IPS-15b (cell line): ENCODE results near the gene FOXB2.
"Not testable (repeated sequence)": the region's sequence is repeated elsewhere in the genome, so short reads cannot be mapped to it uniquely, and the experiment has no call there.

Experiments
- H3K27me3 ChIP-seq: one replicate; pipeline ENCODE4 v1.6.1; 2013; ENCODE audit warnings: low read length; ENCODE audit not compliant: control insufficient read depth, insufficient read depth
- H3K36me3 ChIP-seq: one replicate; pipeline ENCODE4 v1.6.1; 2013; ENCODE audit warnings: low read length; ENCODE audit not compliant: control insufficient read depth, insufficient read depth
- H3K4me1 ChIP-seq: one replicate; pipeline ENCODE4 v1.6.1; 2013; ENCODE audit warnings: mild to moderate bottlenecking, low read length; ENCODE audit not compliant: control insufficient read depth, insufficient read depth
- H3K4me3 ChIP-seq: one replicate; pipeline ENCODE4 v1.5.1; 2013; ENCODE audit warnings: low read depth, low read length
- H3K9ac ChIP-seq: one replicate; pipeline ENCODE4 v1.6.1; 2013; ENCODE audit warnings: low read depth, mild to moderate bottlenecking, low read length
- H3K9me3 ChIP-seq: one replicate; pipeline ENCODE4 v1.6.1; 2013; ENCODE audit warnings: mild to moderate bottlenecking, low read length; ENCODE audit not compliant: control insufficient read depth, insufficient read depth

The FOXB2 gene

GRCh38 chr9:77028478-77028877, 9.0 kb downstream of the FOXB2 start:
- Histone ChIP-seq H3K4me1 (peaks cover 13% of the 10 kb centered on the region), H3K27me3 (peaks cover 40% of the 10 kb centered on the region), H3K4me3 (no peak overlapping the region), H3K9me3 (no peaks in the 10 kb centered on the region), H3K9ac (no peak overlapping the region), H3K36me3 (no peaks in the 10 kb centered on the region)

- no peaks in the 10 kb centered on the region for H3K9me3 ChIP-seq
- H3K27me3 ChIP-seq = peaks cover 24% of the 10 kb centered on the region
- no peak overlapping the region for H3K4me3 ChIP-seq
Observed at GRCh38 chr9:77030045-77030444, 10.6 kb downstream of the FOXB2 start.

GRCh38 chr9:77038281-77039036, 19.0 kb downstream of the FOXB2 start:
- Histone ChIP-seq H3K9me3 (no peaks in the 10 kb centered on the region), H3K27me3 (peaks cover 9% of the 10 kb centered on the region), H3K4me1 (peaks cover 12% of the 10 kb centered on the region), H3K9ac (no peak overlapping the region), H3K4me3 (no peak overlapping the region), H3K36me3 (no peaks in the 10 kb centered on the region)

More at GRCh38 chr9:77030045-77030444, 10.6 kb downstream of the FOXB2 start:
- H3K9ac ChIP-seq = no peak overlapping the region
- peaks cover 8% of the 10 kb centered on the region for H3K4me1 ChIP-seq
- no peaks in the 10 kb centered on the region for H3K36me3 ChIP-seq

- no peak overlapping the region for H3K4me3 ChIP-seq
Observed at GRCh38 chr9:77040340-77040739, 20.9 kb downstream of the FOXB2 start.

GRCh38 chr9:77043743-77044142, 24.3 kb downstream of the FOXB2 start:
- not testable (repeated sequence) for H3K27me3 ChIP-seq, H3K9me3 ChIP-seq

More at GRCh38 chr9:77040340-77040739, 20.9 kb downstream of the FOXB2 start:
- Histone ChIP-seq H3K4me1 (peaks cover 15% of the 10 kb centered on the region), H3K9ac (no peak overlapping the region), H3K36me3 (no peaks in the 10 kb centered on the region), H3K27me3 (peaks cover 9% of the 10 kb centered on the region), H3K9me3 (no peaks in the 10 kb centered on the region)

GRCh38 chr9:77060681-77061080, 41.2 kb downstream of the FOXB2 start:
- H3K9ac ChIP-seq, H3K36me3 ChIP-seq, H3K4me1 ChIP-seq, H3K27me3 ChIP-seq, H3K4me3 ChIP-seq, H3K9me3 ChIP-seq: not testable (repeated sequence)

More at GRCh38 chr9:77043743-77044142, 24.3 kb downstream of the FOXB2 start:
- not testable (repeated sequence) for H3K36me3 ChIP-seq, H3K9ac ChIP-seq, H3K4me3 ChIP-seq
- H3K4me1 ChIP-seq = peaks cover 19% of the 10 kb centered on the region

- Histone ChIP-seq H3K9ac (no peak overlapping the region), H3K9me3 (no peaks in the 10 kb centered on the region), H3K36me3 (no peaks in the 10 kb centered on the region), H3K27me3 (no peaks in the 10 kb centered on the region), H3K4me3 (no peak overlapping the region), H3K4me1 (no peaks in the 10 kb centered on the region)
Observed at GRCh38 chr9:77063645-77064285, 44.3 kb downstream of the FOXB2 start.

GRCh38 chr9:77066388-77066787, 46.9 kb downstream of the FOXB2 start:
- Histone ChIP-seq H3K9me3 (no peaks in the 10 kb centered on the region), H3K27me3 (no peaks in the 10 kb centered on the region), H3K36me3 (no peaks in the 10 kb centered on the region), H3K4me3 (no peak overlapping the region), H3K4me1 (no peaks in the 10 kb centered on the region), H3K9ac (no peak overlapping the region)
